Vagina (tissue), 2 donors: ENCODE data around the gene ZNF518B. TPM values are rescaled to one million over a fixed set of nuclear protein-coding genes. Genes with fewer than 3 reads are reported as not detected.

Experiments
- DNase-seq, 2 donors: peaks; one replicate each; pipeline ENCODE4 v3.0.0-alpha.2; 2017; ENCODE audit errors: extremely low spot score in 2 of 2
- H3K27ac ChIP-seq: fragments of 200-600 bp; sonication (generic); one replicate; pipeline ENCODE4 v1.5.1; 2019
- H3K27me3 ChIP-seq: fragments of 200-600 bp; sonication (generic); one replicate; pipeline ENCODE4 v1.5.1; 2019
- H3K36me3 ChIP-seq, 2 donors: fragments of 200-600 bp; sonication (generic); one replicate each; pipeline ENCODE4 v1.5.1; 2017 to 2019
- H3K4me1 ChIP-seq: fragments of 200-600 bp; sonication (generic); one replicate; pipeline ENCODE4 v1.5.1; 2019
- H3K4me3 ChIP-seq, 2 donors: fragments of 200-600 bp; sonication (generic); 1 replicate in 1 of 2; 2 replicates in 1 of 2; pipeline ENCODE4 v1.5.1; 2016 to 2019
- H3K9me3 ChIP-seq: fragments of 200-600 bp; sonication (generic); one replicate; pipeline ENCODE4 v1.5.1; 2019
- POLR2A ChIP-seq, 2 donors: fragments of 450-650 bp; IDR thresholded peaks; one replicate each; pipeline ENCODE4 v1.6.1; 2017; ENCODE audit warnings: antibody characterized with exemption in 2 of 2, mild to moderate bottlenecking in 2 of 2, moderate library complexity in 2 of 2
- POLR2AphosphoS5 ChIP-seq, 2 donors: sonication (generic); formaldehyde crosslinking; IDR thresholded peaks; one replicate each; pipeline ENCODE4 v1.9.0; 2017; ENCODE audit warnings: antibody characterized with exemption in 2 of 2, mild to moderate bottlenecking in 2 of 2, low read depth in 1 of 2; ENCODE audit not compliant: insufficient read depth in 1 of 2
- intact Hi-C: fragments of 100-400 bp; cut with DNase I; formaldehyde crosslinking; loops from one replicate; pipeline ENCODE4 v1.15.1; 2023
- total RNA-seq: library from RNA; depleted of rRNA; stranded (reverse); fragments of >200 nt; gene quantifications from one replicate; pipeline ENCODE4 v1.2.3, GENCODE V29; 2016
- TF ChIP-seq, protein P1 (sequence below), 3 experiments: fragments of 450-650 bp in 2 of 3; fragments of 200-600 bp in 1 of 3; sonication (generic) in 1 of 3; IDR thresholded peaks; one replicate each; pipeline ENCODE4 v1.5.1; 2017 to 2019; ENCODE audit warnings: antibody characterized with exemption in 3 of 3, mild to moderate bottlenecking in 2 of 3, moderate library complexity in 2 of 3

ZNF518B gene
- total RNA-seq, 1 donor from 2014 or later = 38.3 TPM

DNA sequence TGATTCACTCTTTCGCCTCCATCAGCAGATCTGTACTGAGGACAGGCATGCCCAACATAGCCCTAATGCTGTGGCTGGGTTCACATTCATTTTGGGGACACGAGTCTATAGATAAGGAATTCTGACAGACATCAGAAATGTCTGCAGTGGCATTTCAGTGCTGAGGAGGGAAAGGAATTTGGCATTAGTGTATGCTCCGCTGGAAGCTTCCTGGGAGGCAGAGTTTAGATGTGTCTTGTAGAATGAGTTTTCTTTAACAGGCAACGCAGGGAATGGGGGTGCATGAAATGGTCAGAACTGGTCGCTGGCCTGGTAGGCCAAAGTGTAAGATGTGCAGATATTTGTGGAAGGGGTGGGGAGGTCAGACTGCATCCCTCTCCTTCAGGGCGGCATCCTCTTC is 43.5 kb upstream of the ZNF518B start:
- TF ChIP-seq, protein P1, sequence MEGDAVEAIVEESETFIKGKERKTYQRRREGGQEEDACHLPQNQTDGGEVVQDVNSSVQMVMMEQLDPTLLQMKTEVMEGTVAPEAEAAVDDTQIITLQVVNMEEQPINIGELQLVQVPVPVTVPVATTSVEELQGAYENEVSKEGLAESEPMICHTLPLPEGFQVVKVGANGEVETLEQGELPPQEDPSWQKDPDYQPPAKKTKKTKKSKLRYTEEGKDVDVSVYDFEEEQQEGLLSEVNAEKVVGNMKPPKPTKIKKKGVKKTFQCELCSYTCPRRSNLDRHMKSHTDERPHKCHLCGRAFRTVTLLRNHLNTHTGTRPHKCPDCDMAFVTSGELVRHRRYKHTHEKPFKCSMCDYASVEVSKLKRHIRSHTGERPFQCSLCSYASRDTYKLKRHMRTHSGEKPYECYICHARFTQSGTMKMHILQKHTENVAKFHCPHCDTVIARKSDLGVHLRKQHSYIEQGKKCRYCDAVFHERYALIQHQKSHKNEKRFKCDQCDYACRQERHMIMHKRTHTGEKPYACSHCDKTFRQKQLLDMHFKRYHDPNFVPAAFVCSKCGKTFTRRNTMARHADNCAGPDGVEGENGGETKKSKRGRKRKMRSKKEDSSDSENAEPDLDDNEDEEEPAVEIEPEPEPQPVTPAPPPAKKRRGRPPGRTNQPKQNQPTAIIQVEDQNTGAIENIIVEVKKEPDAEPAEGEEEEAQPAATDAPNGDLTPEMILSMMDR (IDR thresholded peaks at IDR 0.05) = no peak
- TF ChIP-seq POLR2A (IDR thresholded peaks at IDR 0.05) = no peak
- TF ChIP-seq POLR2AphosphoS5 (IDR thresholded peaks at IDR 0.05; ENCODE audit: insufficient read depth in 1 of 2, low read depth in 1 of 2) = no peak
- H3K4me1 ChIP-seq = no peaks in the 10 kb centered on the region

DNA sequence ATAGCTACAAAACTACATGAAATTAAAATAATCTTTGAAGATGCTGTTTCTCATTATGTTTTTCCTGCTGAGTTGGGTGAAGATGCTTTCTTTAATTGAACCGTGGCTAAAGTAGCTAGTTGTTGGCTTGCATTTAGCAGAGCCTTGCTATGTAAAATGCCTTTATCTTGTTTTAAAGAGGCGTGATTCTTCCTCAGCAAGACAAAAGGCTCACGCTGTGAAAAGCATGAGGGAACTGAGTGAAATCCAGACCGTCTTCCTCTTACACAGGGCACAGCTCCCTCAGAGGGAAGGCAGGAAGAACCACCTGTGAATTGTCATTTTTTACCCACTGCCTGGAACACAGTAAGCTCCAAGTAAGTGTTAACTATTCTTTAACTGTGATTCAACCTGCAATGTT is 39.0 kb upstream of the ZNF518B start:
- no peak overlapping the region for H3K27ac ChIP-seq
- no peak for DNase-seq
- no peaks in the 10 kb centered on the region for H3K9me3 ChIP-seq
- H3K36me3 ChIP-seq = no peaks in the 10 kb centered on the region
- intact Hi-C loops = no loop called here
- H3K4me1 ChIP-seq = no peaks in the 10 kb centered on the region
- TF ChIP-seq POLR2A (IDR thresholded peaks at IDR 0.05) (no peak), POLR2AphosphoS5 (IDR thresholded peaks at IDR 0.05; ENCODE audit: insufficient read depth in 1 of 2, low read depth in 1 of 2) (no peak)
- TF ChIP-seq, protein P1 (IDR thresholded peaks at IDR 0.05) = no peak
- no peak overlapping the region for H3K4me3 ChIP-seq
- no peaks in the 10 kb centered on the region for H3K27me3 ChIP-seq

More for the DNA sequence above, 43.5 kb upstream of the ZNF518B start:
- no peak overlapping the region for H3K4me3 ChIP-seq
- DNase-seq = no peak
- no peaks in the 10 kb centered on the region for H3K27me3 ChIP-seq
- no peaks in the 10 kb centered on the region for H3K9me3 ChIP-seq
- no peaks in the 10 kb centered on the region for H3K36me3 ChIP-seq
- intact Hi-C loops = no loop called here
- no peak overlapping the region for H3K27ac ChIP-seq

DNA sequence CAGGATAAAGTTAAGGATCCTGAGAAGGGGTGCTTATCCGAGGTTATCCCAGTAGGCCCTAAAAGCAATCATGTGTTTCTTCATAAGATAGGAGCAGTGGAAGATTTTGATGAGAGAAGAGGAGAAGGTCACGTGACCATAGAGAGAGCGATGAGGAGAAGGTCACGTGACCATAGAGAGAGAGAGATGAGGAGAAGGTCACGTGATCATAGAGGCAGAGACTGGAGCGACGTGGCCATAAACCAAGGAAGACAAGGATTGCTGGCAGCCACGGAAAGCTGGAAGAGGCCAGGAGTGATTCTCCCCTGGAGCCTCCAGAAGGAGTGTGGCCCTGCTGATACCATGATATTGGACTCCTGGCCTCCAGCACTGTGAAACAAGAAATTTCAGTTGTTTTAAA is 38.4 kb upstream of the ZNF518B start:
- no peak overlapping the region for H3K4me3 ChIP-seq

DNA sequence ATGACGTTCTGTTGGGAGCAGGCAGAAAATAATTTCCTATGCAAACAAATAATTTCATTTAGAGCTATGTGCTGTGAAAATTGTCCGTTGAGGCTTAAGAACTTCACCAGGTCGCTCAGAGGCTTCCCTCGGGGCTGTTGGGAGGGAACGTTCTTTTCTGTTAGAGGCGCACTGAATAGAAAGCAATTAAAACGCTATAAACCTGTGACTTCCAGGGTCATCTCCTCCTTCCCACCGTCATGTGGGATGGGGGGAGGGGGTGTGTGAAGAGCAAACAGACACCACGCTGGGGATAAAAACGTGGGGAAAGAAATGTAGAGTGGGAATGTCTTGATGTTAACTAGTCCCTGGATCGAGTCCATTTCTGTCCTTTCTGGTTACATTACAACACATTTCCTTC is 35.2 kb upstream of the ZNF518B start:
- TF ChIP-seq, protein P1 (IDR thresholded peaks at IDR 0.05) = no peak
- TF ChIP-seq POLR2A (IDR thresholded peaks at IDR 0.05) = no peak
- TF ChIP-seq POLR2AphosphoS5 (IDR thresholded peaks at IDR 0.05; ENCODE audit: insufficient read depth in 1 of 2, low read depth in 1 of 2) = no peak
- no peaks in the 10 kb centered on the region for H3K27me3 ChIP-seq
- no peak for DNase-seq
- no peaks in the 10 kb centered on the region for H3K9me3 ChIP-seq
- intact Hi-C loops = no loop called here
- no peaks in the 10 kb centered on the region for H3K36me3 ChIP-seq
- no peak overlapping the region for H3K4me3 ChIP-seq
- H3K4me1 ChIP-seq = no peaks in the 10 kb centered on the region
- no peak overlapping the region for H3K27ac ChIP-seq

More for the DNA sequence above, 38.4 kb upstream of the ZNF518B start:
- H3K9me3 ChIP-seq = no peaks in the 10 kb centered on the region
- no peaks in the 10 kb centered on the region for H3K36me3 ChIP-seq
- TF ChIP-seq, protein P1 (IDR thresholded peaks at IDR 0.05) = no peak
- TF ChIP-seq POLR2AphosphoS5 (IDR thresholded peaks at IDR 0.05; ENCODE audit: insufficient read depth in 1 of 2, low read depth in 1 of 2) (no peak), POLR2A (IDR thresholded peaks at IDR 0.05) (no peak)
- H3K4me1 ChIP-seq = no peaks in the 10 kb centered on the region
- intact Hi-C loops = no loop called here
- DNase-seq = no peak
- no peak overlapping the region for H3K27ac ChIP-seq
- H3K27me3 ChIP-seq = no peaks in the 10 kb centered on the region

DNA sequence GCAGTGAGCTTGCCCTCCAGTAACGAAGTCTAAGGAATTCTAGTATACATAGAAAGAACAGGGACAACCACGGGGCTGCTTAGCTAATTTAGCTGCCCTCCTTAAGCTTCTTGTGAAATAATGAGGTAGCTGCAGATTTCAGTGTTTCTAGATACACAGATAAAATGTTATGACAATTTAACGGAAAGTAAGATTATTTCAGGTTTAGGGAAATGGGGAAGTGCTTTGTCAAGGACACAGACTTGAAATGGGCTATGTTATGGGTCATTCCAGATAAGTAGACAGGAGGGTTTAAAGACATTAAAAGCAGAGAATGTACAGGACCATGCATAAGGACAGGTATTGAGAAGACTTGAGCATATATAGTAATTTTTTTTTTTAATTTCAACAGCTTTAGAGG is 34.2 kb upstream of the ZNF518B start:
- Histone ChIP-seq H3K4me1 (no peaks in the 10 kb centered on the region), H3K36me3 (no peaks in the 10 kb centered on the region), H3K4me3 (no peak overlapping the region), H3K27ac (no peak overlapping the region), H3K27me3 (no peaks in the 10 kb centered on the region), H3K9me3 (no peaks in the 10 kb centered on the region)
- no peak for TF ChIP-seq POLR2A (IDR thresholded peaks at IDR 0.05)
- TF ChIP-seq, protein P1 (IDR thresholded peaks at IDR 0.05) = no peak
- intact Hi-C loops = no loop called here
- no peak for DNase-seq
